GM18519 (cell line): Measurements from ENCODE around the gene GET3.
A peak's percentile ranks its signal among the peaks of the same experiment; 100 is the strongest.
"Not testable (repeated sequence)": the region's sequence is repeated elsewhere in the genome, so short reads cannot be mapped to it uniquely, and the experiment has no call there.

Experiments used
- ATAC-seq: cut with Tn5 transposase; IDR thresholded peaks from one replicate; pipeline ENCODE4 v1.9.1; 2021; ENCODE audit warnings: mild to moderate bottlenecking, moderate library complexity; ENCODE audit not compliant: unreplicated experiment, low FRiP score

GET3 gene

GRCh38 chr19:12736995-12737834 lies at the start of gene GET3:
GET3 (plus strand) TSS chr19:12737497; CDS start chr19:12737506, 9 bp downstream.
- peak; percentile 64 for ATAC-seq

- no peak for ATAC-seq
These were observed 48.3 kb upstream of the GET3 start for GRCh38 chr19:12689012-12689411.

GRCh38 chr19:12689581-12690216 lies 47.6 kb upstream of the GET3 start:
- ATAC-seq: no peak

GRCh38 chr19:12692960-12693359 lies 44.3 kb upstream of the GET3 start:
- ATAC-seq: no peak

GRCh38 chr19:12694641-12695040 lies 42.7 kb upstream of the GET3 start:
- ATAC-seq: no peak

- no peak for ATAC-seq
These were observed 42.2 kb upstream of the GET3 start for GRCh38 chr19:12695096-12695495.

- no peak for ATAC-seq
These were observed 41.8 kb upstream of the GET3 start for GRCh38 chr19:12695514-12695913.

- no peak for ATAC-seq
These were observed 41.3 kb upstream of the GET3 start for GRCh38 chr19:12695997-12696365.

GRCh38 chr19:12696366-12697335 lies 40.6 kb upstream of the GET3 start, which contains the start of gene FBXW9:
FBXW9 (minus strand) TSS chr19:12696631; CDS start chr19:12696581, 50 bp downstream.
- no peak for ATAC-seq

GRCh38 chr19:12697425-12697824 lies 39.9 kb upstream of the GET3 start:
- ATAC-seq: not testable (repeated sequence)

- ATAC-seq: no peak
These were observed 39.2 kb upstream of the GET3 start for GRCh38 chr19:12698138-12698537.

GRCh38 chr19:12701596-12702282 lies 35.6 kb upstream of the GET3 start:
- ATAC-seq: no peak

- no peak for ATAC-seq
These were observed 34.3 kb upstream of the GET3 start for GRCh38 chr19:12703046-12703445.

GRCh38 chr19:12705169-12705568 lies 32.1 kb upstream of the GET3 start:
- ATAC-seq: no peak

- no peak for ATAC-seq
These were observed 31.5 kb upstream of the GET3 start for GRCh38 chr19:12705654-12706331.

GRCh38 chr19:12706332-12706718 lies 31.0 kb upstream of the GET3 start:
- no peak for ATAC-seq

GRCh38 chr19:12708641-12709040 lies 28.7 kb upstream of the GET3 start:
- ATAC-seq: no peak

GRCh38 chr19:12711187-12711586 lies 26.1 kb upstream of the GET3 start:
- no peak for ATAC-seq

- not testable (repeated sequence) for ATAC-seq
These were observed 25.2 kb upstream of the GET3 start for GRCh38 chr19:12712077-12712476.

GRCh38 chr19:12713304-12713703 lies 24.0 kb upstream of the GET3 start:
- not testable (repeated sequence) for ATAC-seq
